MM.1S (cell line): ENCODE results near the gene ALKBH8.
"Not testable (repeated sequence)": the region's sequence is repeated elsewhere in the genome, so short reads cannot be mapped to it uniquely, and the experiment has no call there.

Source experiments
- DNase-seq: peaks from one replicate; pipeline ENCODE4 v3.0.0-alpha.2; 2015
- H2AFZ ChIP-seq: fragments of 300-600 bp; sonication (generic); 2 replicates; pipeline ENCODE4 v1.6.0; 2016; ENCODE audit warnings: antibody characterized with exemption, low read length
- H3F3A ChIP-seq: fragments of 300-600 bp; sonication (generic); 2 replicates; pipeline ENCODE4 v1.6.1; 2016; ENCODE audit warnings: mild to moderate bottlenecking, antibody characterized with exemption, low read length, moderate library complexity, mixed read lengths; ENCODE audit not compliant: insufficient read depth
- H3K27ac ChIP-seq: fragments of 300-600 bp; sonication (generic); 2 replicates; pipeline ENCODE4 v1.5.1; 2016; ENCODE audit warnings: mild to moderate bottlenecking, low read length
- H3K27me3 ChIP-seq: fragments of 300-600 bp; sonication (generic); replicated peaks from 2 replicates; pipeline ENCODE4 v1.6.0; 2016; ENCODE audit warnings: low read length; ENCODE audit not compliant: insufficient read depth
- H3K36me3 ChIP-seq: fragments of 300-600 bp; sonication (generic); replicated peaks from 2 replicates; pipeline ENCODE4 v1.6.1; 2016; ENCODE audit warnings: mild to moderate bottlenecking, low read length, mixed read lengths; ENCODE audit not compliant: insufficient read depth
- H3K4me1 ChIP-seq: fragments of 300-600 bp; sonication (generic); 2 replicates; pipeline ENCODE4 v1.6.1; 2016; ENCODE audit warnings: low read length, mixed read lengths
- H3K4me2 ChIP-seq: fragments of 300-600 bp; sonication (generic); 2 replicates; pipeline ENCODE4 v1.6.0; 2016; ENCODE audit warnings: low read depth, low read length
- H3K4me3 ChIP-seq: fragments of 300-600 bp; sonication (generic); 2 replicates; pipeline ENCODE4 v1.5.1; 2016; ENCODE audit warnings: low read length, mixed read lengths
- H3K79me2 ChIP-seq: fragments of 300-600 bp; sonication (generic); 2 replicates; pipeline ENCODE4 v1.6.1; 2016; ENCODE audit warnings: mixed run types, low read length, mixed read lengths
- H3K9ac ChIP-seq: fragments of 300-600 bp; sonication (generic); 2 replicates; pipeline ENCODE4 v1.6.1; 2016; ENCODE audit warnings: low read length, mixed read lengths
- H3K9me2 ChIP-seq: fragments of 300-600 bp; sonication (generic); replicated peaks from 2 replicates; pipeline ENCODE4 v1.6.1; 2016; ENCODE audit warnings: mild to moderate bottlenecking, low read length, mixed read lengths; ENCODE audit not compliant: insufficient read depth
- H3K9me3 ChIP-seq: fragments of 300-600 bp; sonication (generic); replicated peaks from 2 replicates; pipeline ENCODE4 v1.6.1; 2016; ENCODE audit warnings: mild to moderate bottlenecking, low read length, mixed read lengths; ENCODE audit not compliant: insufficient read depth
- H4K20me1 ChIP-seq: fragments of 300-600 bp; sonication (generic); 2 replicates; pipeline ENCODE4 v1.6.1; 2016; ENCODE audit warnings: mild to moderate bottlenecking, low read length, moderate library complexity, mixed read lengths; ENCODE audit not compliant: insufficient read depth
- CTCF ChIP-seq: fragments of 300-600 bp; sonication (generic); IDR thresholded peaks from 2 replicates; pipeline ENCODE4 v1.5.1; 2016; ENCODE audit warnings: antibody characterized with exemption, low read length, mixed read lengths
- EZH2 ChIP-seq: fragments of 300-600 bp; sonication (generic); optimal IDR thresholded peaks from 2 replicates; pipeline ENCODE3; 2017; ENCODE audit warnings: low read depth, mild to moderate bottlenecking, antibody characterized with exemption, low read length, mixed read lengths
- EZH2phosphoT487 ChIP-seq: fragments of 300-600 bp; sonication (generic); IDR thresholded peaks from 2 replicates; pipeline ENCODE4 v1.6.1; 2018; ENCODE audit warnings: antibody characterized with exemption, low read length

ALKBH8 gene

DNA sequence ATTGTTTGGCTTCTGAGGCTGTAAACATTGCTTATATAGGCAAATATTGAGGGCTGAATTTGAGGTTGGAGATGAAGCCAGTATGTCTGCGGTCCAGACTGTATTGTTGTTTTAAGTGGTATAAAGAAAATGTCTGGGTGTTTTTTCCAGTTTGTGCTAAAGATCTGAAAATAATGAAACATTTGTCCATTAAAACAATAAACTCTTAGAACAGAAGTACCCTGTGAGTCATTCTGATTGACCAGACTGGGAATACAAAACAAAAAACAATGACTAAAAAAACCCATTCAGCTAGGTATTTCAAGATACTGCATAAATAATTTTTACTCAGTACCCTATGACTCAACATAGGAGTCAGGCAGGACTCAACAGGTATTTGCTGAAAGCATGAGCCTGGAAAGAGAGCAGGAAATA lies 20.4 kb downstream of the ALKBH8 start:
- no peaks in the 10 kb centered on the region for H3K9me2 ChIP-seq
- no peaks in the 10 kb centered on the region for H3K36me3 ChIP-seq
- H3K4me1 ChIP-seq = no peaks in the 10 kb centered on the region
- H3K27me3 ChIP-seq = no peaks in the 10 kb centered on the region
- H3K27ac ChIP-seq = no peak overlapping the region
- no peaks in the 10 kb centered on the region for H3K9me3 ChIP-seq
- H3K79me2 ChIP-seq = no peaks in the 10 kb centered on the region
- H3K9ac ChIP-seq = no peak overlapping the region
- H3F3A ChIP-seq = no peaks in the 10 kb centered on the region
- no peak overlapping the region for H3K4me2 ChIP-seq
- no peak for TF ChIP-seq CTCF
- TF ChIP-seq EZH2phosphoT487 = no peak
- no peak for TF ChIP-seq EZH2
- DNase-seq = no peak
- no peak overlapping the region for H3K4me3 ChIP-seq
- no peaks in the 10 kb centered on the region for H4K20me1 ChIP-seq
- H2AFZ ChIP-seq = no peak overlapping the region

DNA sequence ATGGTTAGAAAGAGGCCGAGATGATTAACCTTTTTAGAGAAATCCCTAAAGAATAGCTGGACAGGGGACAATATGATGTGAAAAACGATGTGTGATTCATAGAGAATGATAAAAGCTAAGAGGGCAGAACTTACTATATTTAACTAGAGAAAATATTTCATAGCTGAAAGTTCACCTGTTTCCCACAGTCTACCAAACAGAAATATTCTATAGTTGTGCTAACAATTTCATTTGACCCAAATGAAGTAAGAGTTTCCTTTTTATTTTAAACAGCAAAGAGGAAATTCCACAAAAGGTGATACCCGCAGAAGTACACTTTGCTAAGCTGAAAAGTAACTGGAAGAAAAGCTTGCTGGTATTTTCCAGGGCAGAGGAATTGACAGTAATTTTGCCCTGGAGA lies 26.7 kb downstream of the ALKBH8 start:
- Histone ChIP-seq H2AFZ (no peak overlapping the region), H3K36me3 (no peaks in the 10 kb centered on the region), H3K9ac (no peak overlapping the region), H3K27ac (no peak overlapping the region), H3K9me2 (no peaks in the 10 kb centered on the region), H3K4me2 (no peak overlapping the region), H3K27me3 (no peaks in the 10 kb centered on the region), H3K79me2 (no peaks in the 10 kb centered on the region), H4K20me1 (no peaks in the 10 kb centered on the region), H3K9me3 (no peaks in the 10 kb centered on the region), H3F3A (no peaks in the 10 kb centered on the region), H3K4me1 (no peaks in the 10 kb centered on the region), H3K4me3 (no peak overlapping the region)
- no peak for DNase-seq
- no peak for TF ChIP-seq CTCF
- TF ChIP-seq EZH2 = no peak
- no peak for TF ChIP-seq EZH2phosphoT487

GRCh38 chr11:107538239-107538638 lies 27.3 kb downstream of the ALKBH8 start:
- no peak for DNase-seq
- Histone ChIP-seq H3K27ac (no peak overlapping the region), H3K4me3 (no peak overlapping the region), H3K4me2 (no peak overlapping the region), H3K9me3 (no peaks in the 10 kb centered on the region), H3K36me3 (no peaks in the 10 kb centered on the region), H2AFZ (no peak overlapping the region), H3F3A (no peaks in the 10 kb centered on the region), H3K79me2 (no peaks in the 10 kb centered on the region), H3K4me1 (no peaks in the 10 kb centered on the region), H3K9ac (no peak overlapping the region), H3K9me2 (no peaks in the 10 kb centered on the region), H3K27me3 (no peaks in the 10 kb centered on the region), H4K20me1 (no peaks in the 10 kb centered on the region)
- no peak for TF ChIP-seq EZH2

DNA sequence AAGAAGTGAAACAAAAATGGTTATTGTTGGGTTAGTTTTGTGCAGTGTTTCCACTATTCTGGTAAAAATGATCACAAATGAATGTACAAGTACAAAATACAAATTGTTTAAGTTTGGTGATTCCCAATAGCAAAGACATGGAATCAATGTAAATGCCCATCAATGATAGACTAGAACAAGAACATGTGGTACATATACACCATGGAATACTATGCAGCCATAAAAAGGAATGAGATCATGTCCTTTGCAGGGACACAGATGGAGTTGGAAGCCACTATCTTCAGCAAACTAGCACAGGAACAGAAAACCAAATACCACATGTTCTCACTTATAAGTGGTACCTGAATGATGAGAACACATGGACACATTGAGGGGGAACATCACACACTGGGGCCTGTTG lies 28.4 kb downstream of the ALKBH8 start:
- H4K20me1 ChIP-seq, H3F3A ChIP-seq, H3K4me3 ChIP-seq, H3K9ac ChIP-seq, H3K9me3 ChIP-seq, H3K4me2 ChIP-seq, H3K4me1 ChIP-seq, H3K36me3 ChIP-seq, DNase-seq, H3K9me2 ChIP-seq, H3K27me3 ChIP-seq, H3K79me2 ChIP-seq, H3K27ac ChIP-seq, H2AFZ ChIP-seq: not testable (repeated sequence)
